ENCODE measurements around the gene SP110. TPM values are rescaled to one million over a fixed set of nuclear protein-coding genes. Genes with fewer than 3 reads are reported as not detected.
A peak's percentile ranks its signal among the peaks of the same experiment; 100 is the strongest.

SP110 gene
- total RNA-seq, 1 donor from 2014 or later: 61.7 TPM

DNA sequence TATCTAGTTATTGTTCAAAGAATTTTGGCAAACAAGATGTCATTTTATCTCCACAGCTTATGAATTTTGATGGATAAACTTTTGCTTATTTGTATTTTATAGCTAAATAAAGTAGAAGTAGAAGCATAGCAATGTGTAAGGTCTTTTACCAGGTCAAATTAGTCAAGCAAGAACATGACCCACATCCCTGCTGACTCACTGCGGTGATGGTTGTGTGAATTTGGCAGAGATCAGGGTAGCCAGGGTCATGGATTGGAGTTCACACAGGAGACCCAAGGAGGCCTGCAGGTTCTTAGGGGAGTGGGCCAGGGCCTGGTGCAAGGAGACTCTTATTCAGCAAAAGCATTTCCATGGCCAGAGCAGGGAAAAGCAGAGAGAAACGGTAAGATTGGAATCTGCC lies 24.4 kb upstream of the SP110 start:
- H3K9me3 Mint-ChIP-seq (ENCODE audit: unreplicated experiment): peaks cover 7% of the 10 kb centered on the region
- FAIRE-seq: no peak

GRCh38 chr2:230234845-230235244 lies 15.1 kb upstream of the SP110 start:
- TF ChIP-seq EZH2 (IDR thresholded peaks at IDR 0.05; ENCODE audit: insufficient read depth, low read length): no peak
- TF ChIP-seq, protein P1, sequence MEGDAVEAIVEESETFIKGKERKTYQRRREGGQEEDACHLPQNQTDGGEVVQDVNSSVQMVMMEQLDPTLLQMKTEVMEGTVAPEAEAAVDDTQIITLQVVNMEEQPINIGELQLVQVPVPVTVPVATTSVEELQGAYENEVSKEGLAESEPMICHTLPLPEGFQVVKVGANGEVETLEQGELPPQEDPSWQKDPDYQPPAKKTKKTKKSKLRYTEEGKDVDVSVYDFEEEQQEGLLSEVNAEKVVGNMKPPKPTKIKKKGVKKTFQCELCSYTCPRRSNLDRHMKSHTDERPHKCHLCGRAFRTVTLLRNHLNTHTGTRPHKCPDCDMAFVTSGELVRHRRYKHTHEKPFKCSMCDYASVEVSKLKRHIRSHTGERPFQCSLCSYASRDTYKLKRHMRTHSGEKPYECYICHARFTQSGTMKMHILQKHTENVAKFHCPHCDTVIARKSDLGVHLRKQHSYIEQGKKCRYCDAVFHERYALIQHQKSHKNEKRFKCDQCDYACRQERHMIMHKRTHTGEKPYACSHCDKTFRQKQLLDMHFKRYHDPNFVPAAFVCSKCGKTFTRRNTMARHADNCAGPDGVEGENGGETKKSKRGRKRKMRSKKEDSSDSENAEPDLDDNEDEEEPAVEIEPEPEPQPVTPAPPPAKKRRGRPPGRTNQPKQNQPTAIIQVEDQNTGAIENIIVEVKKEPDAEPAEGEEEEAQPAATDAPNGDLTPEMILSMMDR (IDR thresholded peaks at IDR 0.05; ENCODE audit: insufficient read depth, low read depth, low read length): no peak
- no peaks in the 10 kb centered on the region for H3K27me3 Mint-ChIP-seq (ENCODE audit: low read depth, unreplicated experiment)
- Histone ChIP-seq H3K4me2 (ENCODE audit: low read length) (peak overlapping the region; percentile 47), H3K9me3 (ENCODE audit: insufficient read depth, low read depth, low read length) (no peaks in the 10 kb centered on the region), H3K9ac (ENCODE audit: low read length) (no peak overlapping the region), H3K79me2 (ENCODE audit: insufficient read depth, low read length) (no peaks in the 10 kb centered on the region), H3K27me3 (ENCODE audit: insufficient read depth, low read length) (no peaks in the 10 kb centered on the region), H3K36me3 (ENCODE audit: insufficient read depth, low read length) (no peaks in the 10 kb centered on the region), H4K20me1 (ENCODE audit: insufficient read depth, low read length) (no peaks in the 10 kb centered on the region), H3K4me3 (ENCODE audit: insufficient read depth, low read depth, low read length) (no peak overlapping the region), H2AFZ (ENCODE audit: low read depth, low read length) (no peak overlapping the region), H3K4me1 (ENCODE audit: insufficient read depth, low read length) (peaks cover 9% of the 10 kb centered on the region), H3K27ac (ENCODE audit: low read depth, low read length) (no peak overlapping the region)
- DNase-seq (ENCODE audit: low read depth) (peak; percentile 33), FAIRE-seq (no peak)
- peaks cover 29% of the 10 kb centered on the region for H3K4me1 Mint-ChIP-seq (ENCODE audit: low read depth, unreplicated experiment)
- peak overlapping the region; percentile 18 for H3K4me3 Mint-ChIP-seq (ENCODE audit: unreplicated experiment)
- peak overlapping the region; percentile 2 for H3K27ac Mint-ChIP-seq (ENCODE audit: unreplicated experiment)
- H3K36me3 Mint-ChIP-seq (ENCODE audit: low read depth, unreplicated experiment): peaks cover 21% of the 10 kb centered on the region
- H3K9me3 Mint-ChIP-seq (ENCODE audit: unreplicated experiment): peaks cover 7% of the 10 kb centered on the region

More for the DNA sequence above, 24.4 kb upstream of the SP110 start:
- no peak overlapping the region for H3K9ac ChIP-seq (ENCODE audit: low read length)
- no peaks in the 10 kb centered on the region for H3K79me2 ChIP-seq (ENCODE audit: insufficient read depth, low read length)
- no peak overlapping the region for H2AFZ ChIP-seq (ENCODE audit: low read depth, low read length)
- H3K4me3 ChIP-seq (ENCODE audit: insufficient read depth, low read depth, low read length): no peak overlapping the region
- H3K27me3 Mint-ChIP-seq (ENCODE audit: low read depth, unreplicated experiment): peaks cover 4% of the 10 kb centered on the region
- no peak for DNase-seq (ENCODE audit: low read depth)
- no peak overlapping the region for H3K4me3 Mint-ChIP-seq (ENCODE audit: unreplicated experiment)
- H3K4me1 Mint-ChIP-seq (ENCODE audit: low read depth, unreplicated experiment): no peaks in the 10 kb centered on the region
- no peaks in the 10 kb centered on the region for H3K4me1 ChIP-seq (ENCODE audit: insufficient read depth, low read length)
- H3K27ac ChIP-seq (ENCODE audit: low read depth, low read length): no peak overlapping the region
- no peaks in the 10 kb centered on the region for H3K36me3 ChIP-seq (ENCODE audit: insufficient read depth, low read length)
- no peaks in the 10 kb centered on the region for H4K20me1 ChIP-seq (ENCODE audit: insufficient read depth, low read length)
- H3K9me3 ChIP-seq (ENCODE audit: insufficient read depth, low read depth, low read length): no peaks in the 10 kb centered on the region
- no peaks in the 10 kb centered on the region for H3K27me3 ChIP-seq (ENCODE audit: insufficient read depth, low read length)
- H3K4me2 ChIP-seq (ENCODE audit: low read length): no peak overlapping the region
- peaks cover 20% of the 10 kb centered on the region for H3K36me3 Mint-ChIP-seq (ENCODE audit: low read depth, unreplicated experiment)
- H3K27ac Mint-ChIP-seq (ENCODE audit: unreplicated experiment): no peak overlapping the region
- TF ChIP-seq, protein P1 (IDR thresholded peaks at IDR 0.05; ENCODE audit: insufficient read depth, low read depth, low read length): no peak
- no peak for TF ChIP-seq EZH2 (IDR thresholded peaks at IDR 0.05; ENCODE audit: insufficient read depth, low read length)

DNA sequence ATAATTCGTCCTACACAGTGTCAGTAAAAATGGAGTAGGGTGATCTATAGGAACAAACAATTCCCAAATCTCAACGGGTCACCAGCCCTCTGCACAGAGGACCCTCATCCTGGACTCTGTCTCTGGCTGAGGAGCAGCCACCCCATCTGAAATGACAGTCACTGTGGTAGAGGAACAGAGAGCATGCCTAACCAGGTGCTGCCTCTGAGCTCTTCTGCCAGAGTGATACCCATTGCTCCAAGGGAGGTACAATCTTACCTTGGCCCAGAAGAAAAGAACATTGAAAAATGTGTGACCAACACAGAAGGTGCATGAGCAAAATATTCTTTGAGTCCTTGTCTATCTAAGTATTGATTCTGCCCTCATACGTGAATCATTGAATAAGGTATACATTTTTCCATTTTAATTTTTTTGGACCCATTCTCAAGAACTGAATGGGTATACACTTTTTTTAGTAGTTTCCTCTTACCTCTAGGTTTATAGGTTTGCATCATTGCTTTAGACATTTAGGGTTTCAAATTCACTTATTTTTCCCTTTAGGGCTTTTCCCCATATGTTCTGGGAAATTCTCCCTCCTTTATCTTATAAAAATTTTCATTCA lies 14.4 kb upstream of the SP110 start:
- Mint-ChIP-seq H3K27ac (ENCODE audit: unreplicated experiment) (peak overlapping the region; percentile 20), H3K4me3 (ENCODE audit: unreplicated experiment) (no peak overlapping the region), H3K27me3 (ENCODE audit: low read depth, unreplicated experiment) (no peaks in the 10 kb centered on the region), H3K4me1 (ENCODE audit: low read depth, unreplicated experiment) (peaks cover 32% of the 10 kb centered on the region), H3K36me3 (ENCODE audit: low read depth, unreplicated experiment) (peaks cover 17% of the 10 kb centered on the region), H3K9me3 (ENCODE audit: unreplicated experiment) (peaks cover 7% of the 10 kb centered on the region)
- Histone ChIP-seq H3K36me3 (ENCODE audit: insufficient read depth, low read length) (no peaks in the 10 kb centered on the region), H3K27ac (ENCODE audit: low read depth, low read length) (no peak overlapping the region), H2AFZ (ENCODE audit: low read depth, low read length) (no peak overlapping the region), H3K9ac (ENCODE audit: low read length) (no peak overlapping the region), H4K20me1 (ENCODE audit: insufficient read depth, low read length) (no peaks in the 10 kb centered on the region), H3K9me3 (ENCODE audit: insufficient read depth, low read depth, low read length) (no peaks in the 10 kb centered on the region), H3K4me3 (ENCODE audit: insufficient read depth, low read depth, low read length) (no peak overlapping the region), H3K27me3 (ENCODE audit: insufficient read depth, low read length) (no peaks in the 10 kb centered on the region), H3K79me2 (ENCODE audit: insufficient read depth, low read length) (no peaks in the 10 kb centered on the region), H3K4me2 (ENCODE audit: low read length) (no peak overlapping the region), H3K4me1 (ENCODE audit: insufficient read depth, low read length) (peaks cover 9% of the 10 kb centered on the region)
- DNase-seq (ENCODE audit: low read depth) (no peak), FAIRE-seq (no peak)
- no peak for TF ChIP-seq EZH2 (IDR thresholded peaks at IDR 0.05; ENCODE audit: insufficient read depth, low read length)
- TF ChIP-seq, protein P1 (IDR thresholded peaks at IDR 0.05; ENCODE audit: insufficient read depth, low read depth, low read length): no peak

Measured in astrocyte (in vitro differentiated cells and primary cell).